Naive B cell (primary cell): ENCODE data around the gene METAP1. TPM values are rescaled to one million over a fixed set of nuclear protein-coding genes. Genes with fewer than 3 reads are reported as not detected.

Experiments
- ATAC-seq, 2 donors: fragments of 150-1000 bp; cut with Tn5 transposase; 2 replicates each; pipeline ENCODE4 v1.10.0; 2021; ENCODE audit warnings: low read depth in 2 of 2, mild to moderate bottlenecking in 2 of 2, moderate library complexity in 2 of 2
- DNase-seq: peaks from one replicate; pipeline ENCODE4 v3.0.0; 2022
- H3K27ac Mint-ChIP-seq, 6 donors: one replicate each; pipeline ENCODE4 v1.8.0; 2020 to 2022; ENCODE audit warnings: mild to moderate bottlenecking in 6 of 6, mixed read lengths in 6 of 6, moderate library complexity in 5 of 6, inconsistent platforms in 2 of 6
- H3K27me3 Mint-ChIP-seq, 3 donors: one replicate each; pipeline ENCODE4 v1.8.0; 2021 to 2022; ENCODE audit warnings: mixed read lengths in 3 of 3, mild to moderate bottlenecking in 1 of 3
- H3K36me3 Mint-ChIP-seq, 2 donors: one replicate each; pipeline ENCODE4 v1.8.0; 2020 to 2022; ENCODE audit warnings: mixed read lengths in 2 of 2, inconsistent platforms in 1 of 2, mild to moderate bottlenecking in 1 of 2
- H3K4me1 Mint-ChIP-seq, 3 donors: one replicate each; pipeline ENCODE4 v1.8.0; 2020 to 2022; ENCODE audit warnings: mixed read lengths in 3 of 3, inconsistent platforms in 1 of 3, mild to moderate bottlenecking in 1 of 3, moderate library complexity in 1 of 3
- H3K4me3 Mint-ChIP-seq, 8 donors: one replicate each; pipeline ENCODE4 v1.8.0; 2020 to 2022; ENCODE audit warnings: mild to moderate bottlenecking in 8 of 8, mixed read lengths in 8 of 8, moderate library complexity in 8 of 8, inconsistent platforms in 2 of 8
- H3K9me3 Mint-ChIP-seq, 7 donors: one replicate each; pipeline ENCODE4 v1.8.0; 2020 to 2022; ENCODE audit warnings: mixed read lengths in 7 of 7, mild to moderate bottlenecking in 5 of 7, inconsistent platforms in 2 of 7, moderate library complexity in 1 of 7
- polyA plus RNA-seq, 6 donors: library from polyadenylated mRNA; unstranded; fragments of 300-500 nt; fragmentation: Illumina TruSeq; gene quantifications; one replicate each; pipeline ENCODE4 v1.2.3, GENCODE V29; 2021; ENCODE audit warnings: low read depth in 6 of 6

Gene METAP1
- 10 to 100 TPM; 12.8 to 30.3 (median 24.6) TPM for polyA plus RNA-seq

GRCh38 chr4:98995183-98996055 lies at the start of gene METAP1:
TSS of gene METAP1 (plus strand) at chr4:98995721. CDS start at chr4:98995754, 33 bp downstream.
- Mint-ChIP-seq H3K9me3 (no peaks in the 10 kb centered on the region), H3K27ac (peak within 1 kb of the TSS; percentile 92 to 99 (median 99)), H3K4me1 (peaks cover 21 to 46% (median 40%) of the 10 kb centered on the region in 3 donors), H3K27me3 (peaks cover 0 to 5% (median 0%) of the 10 kb centered on the region in 3 donors), H3K4me3 (peak within 1 kb of the TSS; percentile 84 to 96 (median 93)), H3K36me3 (no peaks in the 10 kb centered on the region)
- peak; percentile 86 to 89 for ATAC-seq
- peak; percentile 96 for DNase-seq

GRCh38 chr4:98946359-98946758 lies 49.2 kb upstream of the METAP1 start:
- DNase-seq (no peak), ATAC-seq (no peak)
- peak overlapping the region in 1 of 6 donors; percentile 6 for H3K27ac Mint-ChIP-seq
- H3K9me3 Mint-ChIP-seq, result no peaks in the 10 kb centered on the region
- no peak overlapping the region for H3K4me3 Mint-ChIP-seq
- no peaks in the 10 kb centered on the region for H3K27me3 Mint-ChIP-seq
- H3K4me1 Mint-ChIP-seq, result no peaks in the 10 kb centered on the region
- no peaks in the 10 kb centered on the region for H3K36me3 Mint-ChIP-seq

GRCh38 chr4:98950925-98951324 lies 44.6 kb upstream of the METAP1 start:
- DNase-seq (no peak), ATAC-seq (no peak)
- peaks cover 5 to 13% (median 13%) of the 10 kb centered on the region in 3 donors for H3K27me3 Mint-ChIP-seq
- no peaks in the 10 kb centered on the region for H3K4me1 Mint-ChIP-seq
- no peak overlapping the region for H3K27ac Mint-ChIP-seq
- no peak overlapping the region for H3K4me3 Mint-ChIP-seq
- peaks cover 4% of the 10 kb centered on the region in 2 donors for H3K36me3 Mint-ChIP-seq
- peaks cover 0 to 3% (median 0%) of the 10 kb centered on the region in 7 donors for H3K9me3 Mint-ChIP-seq

- no peak overlapping the region for H3K4me3 Mint-ChIP-seq
- peaks cover 7 to 8% of the 10 kb centered on the region in 2 donors for H3K36me3 Mint-ChIP-seq
- ATAC-seq, result no peak
- peaks cover 5 to 17% (median 17%) of the 10 kb centered on the region in 3 donors for H3K27me3 Mint-ChIP-seq
- peak overlapping the region in 1 of 6 donors; percentile 30 for H3K27ac Mint-ChIP-seq
- peaks cover 0 to 5% (median 0%) of the 10 kb centered on the region in 7 donors for H3K9me3 Mint-ChIP-seq
- no peak for DNase-seq
- no peaks in the 10 kb centered on the region for H3K4me1 Mint-ChIP-seq
Observed at GRCh38 chr4:98951710-98952109, 43.8 kb upstream of the METAP1 start.

GRCh38 chr4:98955229-98955628 lies 40.3 kb upstream of the METAP1 start:
- ATAC-seq (no peak), DNase-seq (no peak)
- peaks cover 5 to 17% (median 17%) of the 10 kb centered on the region in 3 donors for H3K27me3 Mint-ChIP-seq
- H3K4me3 Mint-ChIP-seq, result no peak overlapping the region
- H3K27ac Mint-ChIP-seq, result no peak overlapping the region
- peaks cover 0 to 5% (median 0%) of the 10 kb centered on the region in 7 donors for H3K9me3 Mint-ChIP-seq
- peaks cover 0 to 4% (median 4%) of the 10 kb centered on the region in 3 donors for H3K4me1 Mint-ChIP-seq
- H3K36me3 Mint-ChIP-seq, result peaks cover 7 to 8% of the 10 kb centered on the region in 2 donors

GRCh38 chr4:98958065-98958464 lies 37.5 kb upstream of the METAP1 start:
- Mint-ChIP-seq H3K9me3 (peaks cover 0 to 5% (median 0%) of the 10 kb centered on the region in 7 donors), H3K4me3 (no peak overlapping the region), H3K27me3 (peaks cover 5 to 17% (median 17%) of the 10 kb centered on the region in 3 donors), H3K36me3 (peaks cover 7 to 8% of the 10 kb centered on the region in 2 donors), H3K27ac (peak overlapping the region in 1 of 6 donors; percentile 74), H3K4me1 (peaks cover 0 to 4% (median 4%) of the 10 kb centered on the region in 3 donors)
- ATAC-seq (no peak), DNase-seq (no peak)

- Mint-ChIP-seq H3K4me1 (peaks cover 0 to 4% (median 4%) of the 10 kb centered on the region in 3 donors), H3K27ac (no peak overlapping the region), H3K27me3 (peaks cover 5 to 25% (median 17%) of the 10 kb centered on the region in 3 donors), H3K9me3 (peaks cover 0 to 5% (median 0%) of the 10 kb centered on the region in 7 donors), H3K36me3 (peaks cover 7 to 8% of the 10 kb centered on the region in 2 donors), H3K4me3 (no peak overlapping the region)
- ATAC-seq (no peak), DNase-seq (no peak)
Observed at GRCh38 chr4:98959411-98959810, 36.1 kb upstream of the METAP1 start.

GRCh38 chr4:98961770-98962169 lies 33.8 kb upstream of the METAP1 start:
- peaks cover 0 to 21% (median 4%) of the 10 kb centered on the region in 3 donors for H3K27me3 Mint-ChIP-seq
- no peak for ATAC-seq

GRCh38 chr4:98963538-98964433 lies 31.7 kb upstream of the METAP1 start:
- no peaks in the 10 kb centered on the region for H3K4me1 Mint-ChIP-seq
- peak overlapping the region in 1 of 6 donors; percentile 84 for H3K27ac Mint-ChIP-seq
- peaks cover 0 to 7% of the 10 kb centered on the region in 2 donors for H3K36me3 Mint-ChIP-seq
- H3K4me3 Mint-ChIP-seq, result no peak overlapping the region
- no peak for DNase-seq
- peaks cover 0 to 4% (median 3%) of the 10 kb centered on the region in 7 donors for H3K9me3 Mint-ChIP-seq
- H3K27me3 Mint-ChIP-seq, result peaks cover 4 to 21% (median 5%) of the 10 kb centered on the region in 3 donors
- ATAC-seq, result no peak

More at GRCh38 chr4:98961770-98962169, 33.8 kb upstream of the METAP1 start:
- peaks cover 0 to 4% (median 4%) of the 10 kb centered on the region in 3 donors for H3K4me1 Mint-ChIP-seq
- DNase-seq, result no peak
- peaks cover 0 to 4% (median 3%) of the 10 kb centered on the region in 7 donors for H3K9me3 Mint-ChIP-seq
- H3K4me3 Mint-ChIP-seq, result no peak overlapping the region
- no peak overlapping the region for H3K27ac Mint-ChIP-seq
- H3K36me3 Mint-ChIP-seq, result peaks cover 0 to 7% of the 10 kb centered on the region in 2 donors

- Mint-ChIP-seq H3K9me3 (peaks cover 0 to 4% (median 3%) of the 10 kb centered on the region in 7 donors), H3K36me3 (peaks cover 0 to 7% of the 10 kb centered on the region in 2 donors), H3K27me3 (peaks cover 4 to 21% (median 5%) of the 10 kb centered on the region in 3 donors), H3K4me3 (no peak overlapping the region), H3K4me1 (no peaks in the 10 kb centered on the region), H3K27ac (no peak overlapping the region)
- no peak for DNase-seq
- no peak for ATAC-seq
Observed at GRCh38 chr4:98966926-98967325, 28.6 kb upstream of the METAP1 start.

- Mint-ChIP-seq H3K4me3 (no peak overlapping the region), H3K27me3 (peaks cover 4 to 21% (median 5%) of the 10 kb centered on the region in 3 donors), H3K4me1 (no peaks in the 10 kb centered on the region), H3K9me3 (peaks cover 0 to 4% (median 3%) of the 10 kb centered on the region in 7 donors), H3K36me3 (peaks cover 0 to 7% of the 10 kb centered on the region in 2 donors), H3K27ac (no peak overlapping the region)
- DNase-seq (no peak), ATAC-seq (no peak)
Observed at GRCh38 chr4:98967786-98968329, 27.7 kb upstream of the METAP1 start.

- peak overlapping the region in 1 of 6 donors; percentile 2 for H3K27ac Mint-ChIP-seq
- no peak overlapping the region for H3K4me3 Mint-ChIP-seq
- DNase-seq (no peak), ATAC-seq (no peak)
- peaks cover 5 to 7% (median 5%) of the 10 kb centered on the region in 3 donors for H3K27me3 Mint-ChIP-seq
- H3K4me1 Mint-ChIP-seq, result no peaks in the 10 kb centered on the region
- H3K36me3 Mint-ChIP-seq, result peaks cover 0 to 1% of the 10 kb centered on the region in 2 donors
- no peaks in the 10 kb centered on the region for H3K9me3 Mint-ChIP-seq
Observed at GRCh38 chr4:98969878-98970785, 25.4 kb upstream of the METAP1 start.
